H1 (cell line): ENCODE data around the gene ING4.

Experiments used
- ATF2 ChIP-seq: IDR thresholded peaks from 2 replicates; pipeline ENCODE4 v1.6.1; 2012; ENCODE audit warnings: low read length, inconsistent platforms
- CTCF ChIP-seq, 3 experiments: IDR thresholded peaks; 1 replicate in 2 of 3; 2 replicates in 1 of 3; pipeline versions ENCODE4 v1.5.1 to v1.6.1; 2011; ENCODE audit warnings: low read length in 3 of 3, mild to moderate bottlenecking in 3 of 3, inconsistent platforms in 2 of 3, low read depth in 1 of 3, moderate library complexity in 1 of 3; ENCODE audit not compliant: insufficient read depth in 1 of 3; ENCODE audit errors: control extremely low read depth in 1 of 3
- EZH2 ChIP-seq: fragments of 200-600 bp; sonication (generic); IDR thresholded peaks from 2 replicates; pipeline ENCODE4 v1.7.1; 2012; ENCODE audit warnings: low read depth, mild to moderate bottlenecking, moderate library complexity, low read length, inconsistent platforms; ENCODE audit not compliant: severe bottlenecking
- KDM1A ChIP-seq: fragments of 200-600, 300-600 bp; sonication (generic); IDR thresholded peaks from 2 replicates; pipeline ENCODE4 v1.7.1; 2016; ENCODE audit warnings: mild to moderate bottlenecking, low read length, borderline replicate concordance
- KDM4A ChIP-seq: IDR thresholded peaks from one replicate; pipeline ENCODE4 v1.7.1; 2012; ENCODE audit warnings: low read depth, mild to moderate bottlenecking, moderate library complexity, low read length, inconsistent platforms; ENCODE audit not compliant: severe bottlenecking
- MAX ChIP-seq: IDR thresholded peaks from 2 replicates; pipeline ENCODE4 v1.6.1; 2012; ENCODE audit warnings: inconsistent platforms
- RAD21 ChIP-seq, 2 experiments: IDR thresholded peaks in 1 of 2; conservative IDR thresholded peaks in 1 of 2; 2 replicates each; pipeline ENCODE4 v1.6.1; 2011; ENCODE audit warnings: low read depth in 2 of 2, low read length in 2 of 2, improper control_type of control experiment in 1 of 2, inconsistent platforms in 1 of 2, mild to moderate bottlenecking in 1 of 2, moderate library complexity in 1 of 2

- TF ChIP-seq KDM1A, result no peak
- no peak for TF ChIP-seq MAX
- TF ChIP-seq CTCF (IDR thresholded peaks at IDR 0.05; ENCODE audit: control extremely low read depth in 1 of 3, insufficient read depth in 1 of 3, low read depth in 1 of 3, low read length in 3 of 3), result no peak
- TF ChIP-seq ATF2, result no peak
- no peak for TF ChIP-seq KDM4A
- no peak for TF ChIP-seq EZH2
- no peak for TF ChIP-seq RAD21 (IDR thresholded peaks at IDR 0.05 in 1 of 2, conservative IDR thresholded peaks at IDR 0.05 in 1 of 2; ENCODE audit: low read depth in 2 of 2, low read length in 2 of 2)
These were observed 9.2 kb upstream of the ING4 start for GRCh38 chr12:6672143-6672542.
